NAMALWA (cell line): Measurements from ENCODE around the gene KMT5C.
A peak's percentile ranks its signal among the peaks of the same experiment; 100 is the strongest.

Experiments used
- DNase-seq: peaks from one replicate; pipeline ENCODE4 v3.0.0-alpha.2; 2015; ENCODE audit warnings: low spot score

KMT5C gene

GRCh38 chr19:55347442-55348009, 7.8 kb downstream of the KMT5C start:
- no peak for DNase-seq

GRCh38 chr19:55348317-55349034, 8.8 kb downstream of the KMT5C start:
- DNase-seq, result no peak

- DNase-seq, result no peak
Measured at GRCh38 chr19:55350620-55351315, 11.1 kb downstream of the KMT5C start.

GRCh38 chr19:55352040-55352439, 12.4 kb downstream of the KMT5C start:
- no peak for DNase-seq

GRCh38 chr19:55352549-55353145, 13.0 kb downstream of the KMT5C start:
- DNase-seq, result no peak

DNA sequence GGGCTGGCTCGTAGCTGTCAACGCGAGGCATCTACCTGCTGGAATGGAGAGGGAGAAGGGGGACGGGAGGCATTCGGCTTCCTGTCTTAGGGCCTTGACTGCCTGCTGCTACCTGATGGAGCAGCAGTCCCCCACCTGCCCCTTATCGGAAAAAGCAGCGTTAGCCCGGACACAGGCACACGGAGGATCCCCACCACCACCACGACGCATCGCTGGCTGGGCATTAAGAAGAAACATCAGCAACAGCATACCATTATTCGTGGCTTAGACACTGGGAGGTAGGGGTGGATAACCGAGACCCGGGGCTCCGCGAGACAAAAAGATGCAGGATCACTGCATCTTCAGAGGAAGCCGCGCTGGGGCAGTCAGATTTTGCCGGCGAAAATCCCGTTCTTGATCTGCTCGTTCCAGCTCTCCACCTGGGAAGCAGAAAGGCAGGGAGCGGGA, 13.7 kb downstream of the KMT5C start:
- DNase-seq, result no peak

DNA sequence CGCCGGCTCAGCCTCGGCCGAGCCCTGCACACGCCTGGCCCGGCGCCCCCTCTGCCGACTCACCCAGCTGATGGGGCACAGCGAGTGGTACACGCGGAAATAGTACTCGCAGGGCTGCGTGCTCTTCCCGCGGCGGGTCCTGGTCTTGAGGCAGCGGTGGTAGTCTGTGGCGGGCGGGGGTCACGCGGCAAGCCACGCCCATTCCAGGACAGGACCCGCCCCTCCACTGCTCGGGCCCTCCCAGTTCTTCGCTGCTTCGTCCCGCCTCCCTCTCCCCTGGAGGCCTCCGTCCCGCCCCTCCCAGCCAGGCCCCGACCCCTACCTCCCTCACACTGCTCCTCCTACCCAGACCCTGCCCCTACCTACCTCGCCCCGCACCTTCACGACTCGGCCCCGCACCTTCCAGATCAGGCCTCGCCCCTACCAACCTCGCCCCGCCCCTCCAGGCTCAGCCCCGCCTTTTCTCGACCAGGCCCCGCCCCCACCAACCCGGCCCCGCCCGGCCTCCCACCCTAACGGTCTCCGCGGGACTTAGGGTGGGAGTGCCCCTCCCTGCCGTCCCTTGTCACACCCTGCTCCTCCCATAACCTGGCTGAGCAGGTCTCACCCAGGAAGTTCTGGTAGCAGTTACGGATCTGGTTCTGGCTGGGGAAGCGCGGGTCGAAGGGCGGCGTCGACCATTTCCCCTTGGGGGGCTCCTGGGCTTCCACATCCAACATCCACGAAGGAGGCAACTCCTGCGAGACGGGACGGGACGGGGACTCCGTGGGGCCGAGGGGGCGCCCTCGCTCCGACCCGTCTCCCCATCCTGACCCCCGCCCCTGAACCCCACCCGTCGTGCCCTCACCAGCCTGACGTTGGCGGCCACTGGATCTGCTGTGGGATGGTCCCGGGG, 14.4 kb downstream of the KMT5C start:
- peak; percentile 75 for DNase-seq

DNA sequence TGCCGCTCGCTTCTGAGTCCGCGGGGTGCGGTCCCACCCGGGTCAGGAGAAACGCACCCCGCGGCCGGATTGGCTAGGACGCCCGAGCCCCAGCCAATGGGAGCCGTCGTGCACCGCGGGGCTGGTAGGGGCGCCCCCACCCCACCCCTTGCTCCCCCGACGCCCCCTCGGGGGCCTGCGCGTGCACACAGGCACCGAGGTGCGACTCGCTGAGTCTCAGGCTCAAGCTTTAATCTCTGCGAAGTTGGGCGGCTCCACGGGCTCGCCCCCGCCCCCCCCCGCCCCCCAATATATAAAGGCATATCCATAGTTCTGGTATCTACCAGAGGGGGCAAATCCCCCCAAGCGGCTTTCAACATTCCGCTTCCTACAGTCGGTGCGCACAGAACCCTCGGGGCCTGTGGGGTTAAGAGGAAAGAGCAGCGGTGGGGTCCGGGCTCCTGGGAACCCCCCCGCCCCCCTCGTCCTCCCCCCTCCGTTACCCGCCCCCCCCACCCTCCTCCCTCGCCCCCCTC, 15.1 kb downstream of the KMT5C start, which contains the start of gene COX6B2:
COX6B2 (minus strand) TSS at position 22 of the 515 bp plus-strand sequence. CDS start 198 bp downstream, outside the sequence.
- no peak for DNase-seq

DNA sequence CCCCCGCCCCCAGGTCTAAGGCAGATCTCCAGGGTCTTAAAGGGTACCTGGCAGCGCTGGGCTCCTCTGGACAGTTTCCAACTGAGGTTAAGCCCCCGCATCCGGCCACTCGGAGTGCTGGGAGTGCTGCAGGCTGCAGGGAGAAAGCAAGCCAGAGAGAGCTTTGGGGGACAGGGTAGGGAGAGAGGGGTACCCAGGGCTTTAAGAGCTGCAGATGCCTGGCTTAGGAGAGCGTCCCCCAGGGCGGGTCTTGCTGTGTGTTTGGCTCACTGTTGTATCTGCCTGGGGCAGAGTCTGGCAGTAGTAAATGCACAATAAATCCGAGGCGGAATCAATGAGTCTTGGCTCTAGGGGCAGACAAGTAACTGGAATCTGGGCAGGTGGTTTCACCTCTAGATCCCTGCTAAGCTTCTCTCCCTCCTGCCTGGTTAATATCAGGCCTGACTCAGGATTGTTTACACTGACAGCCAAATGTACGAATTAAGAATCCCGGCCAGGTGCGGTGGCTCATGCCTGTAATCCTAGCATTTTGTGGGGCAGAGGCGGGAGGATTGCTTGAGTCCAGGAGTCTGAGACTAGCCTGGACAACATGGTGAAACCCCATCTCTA, 15.6 kb downstream of the KMT5C start:
- no peak for DNase-seq

DNA sequence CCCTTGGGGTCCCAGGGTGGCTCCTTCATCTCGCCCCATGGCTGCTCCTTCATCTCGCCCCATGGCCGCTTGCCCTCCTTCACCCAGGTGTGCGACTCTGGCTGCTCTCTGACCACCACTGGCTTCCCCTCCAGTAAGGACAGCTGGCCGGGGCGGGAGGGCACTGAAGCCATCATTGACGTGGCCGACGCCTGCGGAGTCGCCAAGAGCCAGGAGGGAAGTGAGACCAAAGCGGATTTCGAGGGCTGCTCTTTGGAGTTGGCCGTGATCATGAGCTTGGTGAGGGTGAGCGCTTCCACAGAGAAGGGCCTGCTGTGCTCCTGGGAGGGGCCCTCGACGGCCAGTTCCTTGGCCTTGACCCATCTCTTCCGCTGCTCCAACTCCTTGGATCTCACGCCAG, 18.8 kb downstream of the KMT5C start:
- DNase-seq, result no peak

- DNase-seq, result no peak
Measured at GRCh38 chr19:55358943-55359908, 19.6 kb downstream of the KMT5C start.

- no peak for DNase-seq
Measured at GRCh38 chr19:55360902-55361301, 21.2 kb downstream of the KMT5C start.

DNA sequence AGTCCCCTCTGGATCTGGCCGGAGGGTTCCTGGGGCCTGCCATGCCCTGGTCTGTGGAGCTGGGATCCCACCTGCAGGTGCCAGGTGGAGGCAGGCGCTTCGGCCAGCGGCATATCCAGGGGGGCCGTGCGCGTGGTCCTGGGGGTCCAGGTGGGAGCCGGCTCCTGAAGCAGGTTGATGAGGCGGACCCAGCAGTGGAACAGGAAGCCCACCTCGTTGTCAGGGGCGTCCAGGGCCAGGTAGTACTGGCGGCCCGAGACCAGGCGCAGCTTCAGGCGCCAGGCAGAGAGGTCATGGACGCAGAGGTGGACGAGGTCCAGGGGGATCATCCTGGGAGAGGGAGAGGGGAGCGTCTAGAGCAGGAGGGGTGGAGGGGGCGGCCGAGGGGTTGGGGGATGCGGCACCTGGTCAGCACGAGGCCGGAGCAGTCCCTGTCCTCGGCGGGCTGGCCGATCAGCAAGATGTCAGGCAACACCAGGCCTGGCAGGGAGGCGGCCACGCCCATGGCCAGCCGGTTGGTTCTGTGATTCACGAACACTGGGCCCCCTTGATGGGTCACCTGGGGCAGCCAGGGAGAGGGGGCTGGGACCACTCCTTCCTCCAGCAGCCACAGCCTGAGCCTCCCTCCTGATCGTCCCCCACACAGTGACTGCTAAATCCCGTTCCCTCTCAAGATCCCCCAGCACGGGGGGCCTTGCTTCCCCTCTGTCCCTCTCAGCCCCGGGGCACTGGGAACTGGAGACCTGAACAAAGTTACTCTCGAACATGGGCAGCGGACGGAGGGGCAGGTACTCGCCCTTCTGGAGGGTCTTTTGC, 22.7 kb downstream of the KMT5C start:
- DNase-seq, result no peak

- no peak for DNase-seq
Measured at GRCh38 chr19:55362990-55363716, 23.5 kb downstream of the KMT5C start, which contains the start of gene GARIN5B. Gene GARIN5B (minus strand): TSS chr19:55363260. CDS start chr19:55363066, 194 bp downstream.

DNA sequence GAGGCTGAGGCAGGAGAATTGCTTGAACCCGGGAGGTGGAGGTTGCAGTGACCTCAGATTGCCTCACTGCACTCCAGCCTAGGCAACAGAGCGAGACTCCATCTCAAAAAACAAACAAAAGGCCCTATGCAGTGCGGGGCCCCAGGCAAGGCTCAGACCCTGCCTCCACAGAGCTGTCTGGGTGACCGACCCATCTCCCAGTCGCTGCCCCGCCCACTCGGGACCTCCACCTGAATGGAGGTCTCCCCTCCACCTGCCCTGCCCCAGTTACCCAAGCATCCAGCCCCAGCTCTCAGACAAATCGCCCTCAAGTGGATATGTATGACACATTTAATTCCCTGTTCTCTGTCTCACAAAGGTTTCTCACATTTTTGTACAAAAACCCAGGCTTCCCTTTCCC, 25.6 kb downstream of the KMT5C start:
- DNase-seq, result no peak

DNA sequence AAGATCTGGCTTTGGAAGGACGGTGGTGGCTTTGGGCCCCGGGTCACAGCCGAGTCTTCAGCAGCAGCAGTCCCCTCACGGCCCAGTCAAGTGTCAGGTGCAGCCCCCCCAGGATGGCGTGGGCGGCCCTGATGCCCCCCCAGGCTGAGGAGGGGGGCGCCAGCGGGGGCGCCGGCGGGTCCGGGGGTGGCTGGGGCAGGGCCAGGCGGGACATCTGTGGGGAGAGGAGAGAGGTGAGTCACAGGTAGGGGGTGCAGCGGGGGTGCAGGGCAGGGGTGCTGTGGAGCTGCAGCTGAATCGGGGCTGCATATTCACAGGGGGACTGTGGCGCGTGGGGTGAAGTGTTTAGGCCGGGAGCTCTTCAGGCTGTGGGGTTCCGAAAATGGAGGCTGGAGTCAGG, 26.3 kb downstream of the KMT5C start:
- no peak for DNase-seq

GRCh38 chr19:55366790-55367189, 27.1 kb downstream of the KMT5C start:
- no peak for DNase-seq

- DNase-seq, result no peak
Measured at GRCh38 chr19:55368106-55368505, 28.4 kb downstream of the KMT5C start.
